GM21786 (cell line): ENCODE data around the gene LAMA1.
"Not testable (repeated sequence)": the region's sequence is repeated elsewhere in the genome, so short reads cannot be mapped to it uniquely, and the experiment has no call there.

Source experiments
- ATAC-seq: cut with Tn5 transposase; IDR thresholded peaks from one replicate; pipeline ENCODE4 v1.9.1; 2021; ENCODE audit not compliant: unreplicated experiment

LAMA1 gene

GRCh38 chr18:6949800-6950586 lies 167.6 kb downstream of the LAMA1 start:
- no peak for ATAC-seq

GRCh38 chr18:6948281-6949055 lies 169.1 kb downstream of the LAMA1 start:
- ATAC-seq: no peak

DNA sequence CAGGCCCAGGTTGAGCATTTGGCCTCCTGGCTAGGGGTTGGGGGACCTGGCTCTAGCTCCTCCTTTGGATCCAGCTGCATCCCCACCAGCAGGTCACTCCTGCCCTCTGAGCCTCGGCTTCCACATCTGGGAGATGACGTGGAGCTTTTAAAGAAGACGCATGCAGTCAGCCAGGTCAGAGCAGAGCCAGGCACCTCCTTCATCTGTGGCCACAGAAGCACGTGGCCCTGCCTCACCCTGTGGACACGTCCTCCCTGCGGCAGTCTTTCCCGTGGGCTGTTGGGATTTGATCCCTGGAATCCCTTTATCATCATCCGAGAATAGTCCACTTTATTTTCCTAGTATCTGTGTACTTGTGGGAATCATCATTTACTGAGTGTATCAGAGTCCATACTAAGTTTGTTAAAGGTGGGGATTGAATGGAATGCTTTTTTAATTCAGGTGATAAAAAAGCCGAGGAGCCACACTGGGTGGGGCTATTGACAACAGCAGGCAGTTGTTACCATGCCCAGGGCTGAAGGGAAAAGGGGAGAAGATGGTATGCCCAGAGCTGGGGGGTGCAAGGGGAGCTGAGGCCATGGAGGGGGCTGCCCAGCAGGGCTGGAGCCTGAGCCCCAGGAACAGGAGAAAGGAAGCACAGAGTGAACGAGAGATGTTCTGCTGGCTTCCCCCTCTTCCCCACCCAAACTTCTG lies 170.1 kb downstream of the LAMA1 start:
- no peak for ATAC-seq

GRCh38 chr18:6943143-6943542 lies 174.5 kb downstream of the LAMA1 start:
- ATAC-seq: no peak

DNA sequence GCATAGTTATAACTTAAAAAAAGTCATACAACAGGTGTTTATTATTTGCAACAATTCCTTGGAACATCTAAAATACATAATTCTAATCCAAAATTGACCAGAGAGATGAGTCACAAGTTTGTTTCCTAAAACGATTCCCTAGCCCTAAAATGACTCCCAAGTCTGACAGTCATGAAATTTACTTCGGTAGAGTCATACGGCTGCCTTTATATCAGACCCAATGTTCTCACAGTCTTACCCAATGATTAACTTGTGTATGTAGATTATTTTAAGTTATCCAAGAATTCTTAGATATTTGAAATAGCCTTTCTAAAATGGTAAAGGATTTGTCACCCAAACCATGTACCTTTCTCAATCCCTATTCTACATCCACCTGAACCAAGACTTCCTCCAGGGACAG lies 174.9 kb downstream of the LAMA1 start:
- no peak for ATAC-seq

DNA sequence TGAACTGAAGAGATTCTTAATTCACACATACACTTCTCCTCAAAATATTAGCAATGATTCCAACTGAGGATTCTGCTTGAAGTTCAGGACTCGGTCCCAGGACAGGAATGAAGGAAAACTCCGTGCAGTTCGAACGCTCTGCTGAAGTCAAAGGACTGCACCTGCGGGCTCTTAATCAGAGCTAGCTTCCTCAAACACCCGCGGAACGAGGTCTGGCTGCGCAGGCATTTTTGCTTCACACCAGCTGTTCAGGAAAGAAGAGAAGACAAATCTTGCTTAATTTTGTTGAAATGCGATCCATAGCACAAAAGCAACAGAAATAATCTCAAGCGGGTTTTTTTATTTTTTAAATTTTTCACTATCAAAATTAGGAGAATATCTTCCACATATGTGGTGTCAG lies 175.6 kb downstream of the LAMA1 start:
- no peak for ATAC-seq

GRCh38 chr18:6940451-6940850 lies 177.1 kb downstream of the LAMA1 start:
- no peak for ATAC-seq

DNA sequence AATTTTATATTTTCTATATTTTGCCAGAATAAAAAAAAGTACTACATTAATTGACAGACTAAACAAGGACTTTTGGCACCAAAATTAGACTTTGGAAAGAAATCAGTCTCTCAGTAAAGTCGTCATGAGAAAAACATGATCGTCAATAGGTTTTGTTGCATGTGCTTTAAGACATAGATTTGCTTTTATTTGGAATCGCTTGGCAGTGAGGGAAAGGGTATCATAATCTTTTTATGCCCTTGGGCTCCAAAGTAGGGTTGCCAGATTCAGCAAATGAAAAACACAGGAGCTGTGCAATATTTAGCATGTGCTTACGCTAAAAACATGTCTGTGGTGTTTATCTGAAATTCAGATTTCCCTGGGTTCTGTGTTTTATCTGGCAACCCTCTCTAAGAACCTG lies 177.6 kb downstream of the LAMA1 start:
- ATAC-seq: no peak

DNA sequence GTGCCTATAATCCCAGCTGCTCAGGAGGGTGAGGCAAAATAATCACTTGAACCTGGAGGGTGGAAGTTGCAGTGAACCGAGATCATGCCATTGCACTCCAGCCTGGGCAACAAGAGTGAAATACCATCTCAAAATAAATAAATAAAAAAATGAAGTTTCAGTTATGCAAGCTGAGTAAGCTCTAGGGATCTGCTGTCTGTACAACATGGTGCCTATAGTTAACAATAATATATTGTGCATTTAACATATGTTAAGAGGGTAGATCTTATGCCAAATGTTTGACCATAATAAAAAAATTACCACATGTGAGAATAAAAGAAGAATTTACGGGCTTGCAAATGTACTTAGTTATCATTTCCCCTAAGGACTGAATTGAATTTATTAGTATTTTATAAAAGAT lies 179.2 kb downstream of the LAMA1 start:
- not testable (repeated sequence) for ATAC-seq

DNA sequence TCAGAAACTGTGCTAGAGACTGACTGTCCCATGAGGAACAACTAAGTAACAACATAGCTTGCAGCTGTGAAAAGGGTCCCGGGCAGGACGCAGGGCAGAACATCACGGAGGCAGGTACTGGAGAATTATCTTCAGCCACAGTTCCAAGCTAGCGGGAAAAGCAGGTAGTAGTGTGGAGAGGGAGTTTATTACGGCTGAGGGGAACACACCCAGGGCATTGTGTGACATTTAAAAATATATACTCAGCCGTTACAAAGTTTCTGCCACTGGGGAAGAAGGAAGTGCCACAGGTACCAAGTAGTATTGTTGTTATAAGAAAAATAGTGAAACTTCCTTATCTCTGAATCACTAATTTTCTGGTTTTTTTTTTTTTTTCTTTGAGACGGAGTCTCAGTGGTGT lies 179.6 kb downstream of the LAMA1 start:
- no peak for ATAC-seq

GRCh38 chr18:6934859-6935258 lies 182.7 kb downstream of the LAMA1 start:
- no peak for ATAC-seq

DNA sequence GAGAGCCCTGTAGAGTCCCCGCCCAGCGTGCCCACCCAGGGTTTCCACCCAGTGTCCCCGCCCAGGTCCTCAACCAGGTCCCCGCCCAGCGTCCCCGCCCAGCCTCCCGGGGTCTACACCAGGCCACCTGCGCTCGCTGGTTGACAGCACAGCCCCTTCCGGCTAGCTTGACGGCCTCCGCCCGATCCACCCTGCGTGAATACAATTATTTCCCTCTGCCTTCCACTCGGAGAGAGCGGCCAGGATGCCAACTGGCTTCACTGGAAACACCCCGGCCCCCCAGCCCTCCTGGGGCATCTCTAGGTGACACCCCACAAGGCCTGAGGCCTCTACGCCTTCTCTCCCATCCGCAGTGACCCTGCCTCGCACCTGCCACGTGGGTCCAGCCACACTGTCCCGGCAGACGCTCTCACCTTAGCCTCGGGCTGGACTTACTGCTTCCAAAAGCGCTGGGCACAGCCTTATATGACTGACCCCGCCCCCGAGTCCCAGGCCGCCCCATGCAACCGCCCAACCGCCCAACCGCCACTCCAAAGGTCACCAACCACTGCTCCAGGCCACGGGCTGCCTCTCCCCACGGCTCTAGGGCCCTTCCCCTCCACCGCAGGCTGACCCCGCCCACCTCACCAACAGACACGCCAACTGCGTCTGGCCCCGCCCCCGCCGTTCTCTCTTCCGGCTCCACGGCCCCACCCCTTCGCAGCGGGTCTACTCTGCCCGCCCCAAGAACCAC lies 188.1 kb downstream of the LAMA1 start:
- no peak for ATAC-seq

DNA sequence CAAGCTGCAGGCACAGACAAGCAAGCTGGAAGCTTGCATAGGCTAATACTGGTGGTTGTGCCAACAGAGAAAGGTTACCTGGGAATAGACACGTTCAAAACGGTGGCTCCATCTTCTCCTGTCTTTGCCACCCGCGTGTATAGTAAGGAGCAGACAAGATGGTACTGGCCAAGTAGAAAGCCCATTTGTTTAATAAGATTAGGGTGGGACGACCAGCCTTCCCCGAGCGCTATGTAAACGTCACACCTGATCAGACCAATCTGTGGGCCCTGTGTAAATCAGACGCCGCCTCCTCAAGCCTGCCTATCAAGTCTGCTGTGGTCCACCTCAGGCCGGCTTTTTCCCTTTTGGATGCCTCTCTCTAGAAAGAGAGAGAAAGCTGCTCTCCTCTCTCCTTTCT lies 189.2 kb downstream of the LAMA1 start:
- ATAC-seq: no peak

DNA sequence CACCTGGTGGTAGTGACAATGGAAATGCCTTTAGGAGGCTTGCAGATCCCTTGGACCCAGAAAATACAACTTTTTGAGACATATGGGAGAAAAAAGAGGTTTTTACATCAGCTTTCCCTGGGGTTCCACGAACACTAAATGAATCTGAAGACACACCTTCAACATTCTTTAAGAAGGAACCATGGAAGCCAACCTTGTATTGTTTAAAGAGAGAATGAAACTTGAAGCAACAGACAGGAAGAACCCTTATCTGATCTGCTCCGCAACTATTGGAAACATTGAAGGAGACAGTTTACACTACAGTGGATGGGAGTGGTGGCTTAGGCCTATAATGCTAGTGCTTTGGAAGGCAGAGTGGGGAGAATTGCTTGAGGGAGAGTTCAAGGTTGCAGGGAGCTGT lies 190.4 kb downstream of the LAMA1 start:
- no peak for ATAC-seq

DNA sequence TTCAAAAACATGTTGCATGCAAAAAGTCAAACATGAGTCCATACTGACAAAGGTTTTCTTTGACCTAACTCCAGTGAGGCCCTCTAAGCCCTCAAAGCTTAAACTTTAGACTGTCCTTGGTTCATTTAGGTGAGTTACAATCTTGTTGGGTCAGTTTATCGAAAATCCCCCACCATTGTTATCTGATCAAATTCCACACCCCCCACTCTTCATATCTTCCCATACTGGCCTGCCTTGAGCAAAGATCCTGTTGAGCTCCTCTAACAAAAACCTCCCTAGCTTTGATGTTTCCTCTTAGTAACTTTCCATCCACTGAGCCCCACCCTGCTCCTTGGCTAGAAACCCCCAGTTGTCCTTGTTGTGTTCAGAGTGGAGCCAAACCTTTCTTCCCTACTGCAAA lies 194.4 kb downstream of the LAMA1 start:
- no peak for ATAC-seq

DNA sequence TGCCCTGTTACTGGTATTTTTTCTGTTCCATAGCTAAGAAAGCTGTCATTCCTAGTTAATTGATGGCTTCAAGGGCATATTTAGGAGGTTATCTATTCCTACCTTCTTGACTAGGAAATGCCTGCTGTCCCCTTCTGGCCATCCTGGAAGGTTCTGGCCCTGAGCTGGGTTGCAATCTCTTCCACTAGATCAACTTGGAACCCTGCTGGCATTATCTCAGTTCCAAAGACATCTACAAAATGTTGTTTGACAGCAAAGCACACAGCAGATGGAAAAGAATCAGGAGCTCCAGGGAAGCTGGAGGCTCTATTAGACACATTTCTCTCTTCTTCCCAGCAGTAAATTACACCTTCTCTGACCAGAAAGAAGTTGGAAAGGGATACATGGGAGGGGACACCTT lies 196.0 kb downstream of the LAMA1 start:
- no peak for ATAC-seq

GRCh38 chr18:6920099-6920955 lies 197.3 kb downstream of the LAMA1 start:
- no peak for ATAC-seq

DNA sequence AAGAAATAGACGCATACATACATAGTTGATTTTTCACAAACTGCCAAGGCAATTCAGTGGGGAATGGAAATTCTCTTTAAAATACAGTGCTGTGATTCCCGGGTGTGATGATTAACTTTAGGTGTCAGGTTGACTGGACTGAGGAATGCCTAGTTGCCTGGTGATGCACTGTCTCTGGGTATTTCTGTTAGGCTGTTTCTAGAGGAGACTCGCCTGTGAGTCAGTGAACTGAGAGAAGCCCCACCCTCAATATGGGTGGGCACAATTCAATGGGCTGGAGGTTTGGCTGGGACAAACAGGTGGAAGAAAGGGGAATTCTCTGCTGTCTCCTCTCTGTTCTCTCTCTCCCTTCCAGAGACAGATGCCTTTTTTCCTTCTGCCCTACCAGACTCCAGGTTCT lies 200.5 kb downstream of the LAMA1 start:
- ATAC-seq: no peak

GRCh38 chr18:6901286-6901926 lies 216.2 kb downstream of the LAMA1 start:
- no peak for ATAC-seq

DNA sequence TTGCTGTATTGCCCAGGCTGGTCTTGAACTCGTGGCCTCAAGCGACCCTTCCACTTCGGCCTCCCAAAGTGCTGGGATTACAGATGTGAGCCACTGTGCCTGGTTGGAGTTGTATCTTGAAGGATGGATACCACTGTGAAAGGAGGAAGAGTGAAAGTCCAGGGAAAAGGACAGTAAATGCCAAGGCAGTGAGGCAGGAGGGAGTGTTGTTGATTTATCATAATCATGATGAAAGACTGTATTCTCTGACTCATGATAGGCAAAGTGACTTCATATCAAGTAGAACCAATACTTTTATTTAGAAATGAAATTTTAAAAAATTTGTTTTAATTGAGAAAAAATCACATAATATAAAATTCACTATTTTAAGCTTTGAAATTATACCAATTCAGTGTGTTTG lies 225.8 kb downstream of the LAMA1 start:
- no peak for ATAC-seq
